ENCODE measurements around the gene VRTN.

VRTN gene

DNA sequence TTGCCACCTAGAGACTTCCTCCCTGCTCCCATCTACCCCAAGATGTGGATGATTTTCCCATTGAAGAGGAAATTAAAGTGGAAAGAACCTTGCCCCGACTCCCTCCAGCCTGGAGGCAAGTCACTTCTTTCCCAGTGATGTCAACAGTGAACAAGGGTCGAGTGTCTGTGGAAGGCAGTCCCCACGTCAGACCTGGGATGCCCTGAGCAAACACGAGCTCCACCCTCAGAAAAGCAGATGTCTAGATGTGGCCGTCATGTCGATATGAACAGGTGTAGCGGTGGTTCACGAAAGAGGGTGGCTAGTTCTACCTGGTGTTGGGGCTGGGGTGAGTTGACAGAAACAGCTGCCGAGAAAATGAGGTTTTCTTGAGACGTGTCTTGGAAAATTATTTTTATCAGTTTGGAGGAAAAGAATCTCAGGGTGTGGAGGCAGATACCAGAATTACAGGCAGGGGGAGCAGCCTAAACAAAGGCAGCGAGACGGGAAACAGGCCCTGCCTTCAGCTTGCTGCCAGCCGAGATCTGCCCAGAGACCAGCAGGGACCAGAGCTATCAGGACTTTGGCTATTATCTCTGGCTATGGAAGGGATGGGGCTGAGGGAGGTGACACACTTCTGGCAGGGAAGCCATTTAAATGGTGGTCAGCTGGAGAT lies 51.9 kb downstream of the VRTN start:
- DNase-seq: no peak

DNA sequence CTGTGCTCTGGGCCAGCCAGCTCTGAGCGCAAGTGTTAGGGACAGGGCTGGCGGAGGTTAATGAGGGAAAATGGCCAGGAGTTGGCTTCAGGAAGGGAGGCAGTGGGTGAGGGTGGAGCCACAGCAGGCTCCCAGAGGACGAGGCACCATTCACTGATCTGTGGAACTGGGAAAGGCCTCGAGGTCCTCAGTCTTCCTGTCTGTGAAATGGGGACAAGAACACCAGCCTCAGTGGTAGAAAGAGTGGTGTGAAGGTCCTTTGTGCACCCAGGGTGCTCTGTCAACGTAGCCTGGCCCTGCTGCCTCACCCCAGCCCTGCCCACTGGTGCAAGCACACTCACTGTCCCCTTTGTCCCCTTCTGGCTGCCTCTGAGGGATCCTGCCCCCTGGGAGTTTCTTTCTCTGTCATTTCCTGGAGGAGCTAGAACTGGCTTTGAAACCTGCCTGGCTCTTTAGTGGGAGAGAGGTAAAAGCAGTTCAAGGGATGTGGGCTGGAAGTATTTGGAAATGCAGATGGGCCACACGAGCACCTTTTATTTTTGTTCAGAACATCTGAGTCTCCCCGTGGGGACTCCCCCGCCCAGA lies 52.7 kb downstream of the VRTN start:
- no peak for DNase-seq

DNA sequence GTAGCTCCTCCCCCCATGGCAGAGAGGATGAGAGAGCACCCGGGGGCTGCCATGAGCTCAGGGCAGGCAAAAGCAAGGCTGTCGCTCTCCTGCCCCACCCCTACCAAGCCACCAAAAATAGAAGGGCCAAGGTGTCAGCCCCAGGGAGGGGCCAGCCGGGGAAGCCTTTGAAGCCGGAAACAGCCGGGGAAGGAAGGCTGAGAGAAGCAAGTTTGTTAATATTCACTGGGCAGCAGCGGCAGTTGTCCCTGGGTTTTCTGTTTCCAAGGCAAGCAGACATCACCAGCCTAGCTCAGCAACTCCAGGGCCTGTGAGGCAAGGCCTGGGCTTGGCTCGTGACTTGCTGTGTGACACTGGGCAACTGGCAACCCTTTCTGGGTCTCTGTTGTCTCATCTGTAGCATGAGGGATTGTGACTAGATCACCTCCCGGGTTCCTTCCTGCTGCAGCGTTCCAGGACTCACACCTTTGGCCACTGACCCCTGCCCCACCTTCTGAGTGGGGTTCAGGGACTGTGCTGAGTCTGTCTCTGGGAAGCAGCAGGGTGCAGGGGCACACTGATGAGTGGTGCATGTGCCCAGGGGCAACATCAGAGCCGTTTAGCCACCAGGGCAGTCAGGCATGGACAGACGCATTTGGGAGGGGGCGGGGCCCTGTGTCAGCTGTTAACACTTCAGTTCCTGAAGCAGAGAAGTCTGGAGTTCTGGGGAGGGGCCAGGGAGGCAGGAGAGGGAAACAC lies 53.4 kb downstream of the VRTN start:
- DNase-seq: no peak

DNA sequence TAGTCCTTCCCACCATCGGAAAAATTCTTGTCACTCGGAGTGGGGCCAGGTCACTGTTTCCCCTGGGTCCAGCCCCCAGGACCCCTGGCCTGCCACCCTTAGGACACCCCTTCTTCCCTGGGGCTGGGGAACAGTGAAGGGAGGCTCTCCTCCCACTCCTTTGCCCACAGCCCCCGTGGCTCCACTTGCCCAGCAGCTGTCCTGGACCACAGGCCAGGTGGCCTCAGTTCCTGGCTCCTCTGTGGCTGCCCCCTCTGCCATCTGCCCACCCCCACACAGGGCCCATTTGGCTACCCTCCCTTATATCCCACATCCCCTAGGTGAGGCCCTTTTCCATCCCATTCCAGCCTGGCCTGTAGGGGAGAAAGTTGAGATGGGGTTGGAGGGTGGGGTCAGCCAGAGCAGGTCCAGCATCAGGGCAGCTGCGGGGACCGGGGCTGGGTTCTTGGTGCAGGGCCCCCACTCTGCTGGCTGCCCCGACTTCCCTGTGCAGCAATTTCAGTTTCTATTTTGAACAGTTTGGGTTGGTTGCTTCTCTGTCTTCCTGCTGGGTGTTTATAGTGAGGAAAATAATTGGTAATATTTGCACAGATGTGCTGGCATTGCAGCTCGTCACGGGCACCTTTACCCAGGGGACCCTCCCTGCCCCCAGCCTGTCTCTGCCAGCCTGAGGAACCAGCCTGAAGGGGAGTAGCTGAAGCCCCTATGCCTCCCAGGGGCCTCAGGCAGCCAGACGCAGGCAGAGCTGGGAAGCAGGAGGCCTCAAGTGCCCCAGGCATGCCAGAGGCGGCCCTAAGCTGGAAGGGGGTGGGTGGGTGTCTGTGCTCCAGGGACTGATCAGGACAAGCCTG lies 54.4 kb downstream of the VRTN start:
- DNase-seq: no peak

DNA sequence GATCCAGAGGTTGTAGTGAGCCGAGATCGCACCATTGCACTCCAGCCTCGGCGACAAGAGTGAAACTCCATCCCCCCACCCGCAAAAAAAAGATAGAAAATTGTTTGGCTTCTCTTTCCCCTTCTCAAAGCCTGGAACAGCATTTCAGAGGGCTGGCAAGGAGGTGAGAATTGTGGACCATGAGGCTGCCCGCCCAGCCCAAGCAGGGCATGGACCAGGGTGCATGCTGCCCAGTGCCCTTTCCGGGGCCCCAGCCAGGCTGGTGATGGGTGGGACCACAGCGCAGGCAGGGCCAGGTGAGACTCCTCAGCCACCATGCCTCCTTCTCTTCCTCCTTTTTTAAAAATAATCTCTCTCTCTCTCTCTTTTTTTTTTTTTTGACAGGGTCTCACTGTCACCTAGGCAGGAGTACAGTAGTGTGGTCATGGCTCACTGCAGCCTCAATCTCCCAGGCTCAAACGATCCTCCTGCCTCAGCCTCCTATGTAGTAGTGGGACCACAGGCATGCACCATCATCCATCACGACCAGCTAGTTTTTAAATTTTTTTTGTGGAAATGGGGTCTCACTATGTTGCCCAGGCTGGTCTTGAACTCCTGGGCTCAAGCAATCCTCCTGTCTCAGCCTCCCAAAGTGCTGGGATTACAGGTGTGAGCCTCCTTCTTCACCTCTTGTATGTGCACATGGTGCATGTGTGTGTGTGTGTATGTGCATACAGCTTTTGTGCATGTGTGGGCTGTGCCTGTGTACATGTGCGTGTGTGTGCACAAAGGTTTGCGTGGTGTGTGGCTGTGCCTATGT lies 55.5 kb downstream of the VRTN start:
- no peak for DNase-seq

DNA sequence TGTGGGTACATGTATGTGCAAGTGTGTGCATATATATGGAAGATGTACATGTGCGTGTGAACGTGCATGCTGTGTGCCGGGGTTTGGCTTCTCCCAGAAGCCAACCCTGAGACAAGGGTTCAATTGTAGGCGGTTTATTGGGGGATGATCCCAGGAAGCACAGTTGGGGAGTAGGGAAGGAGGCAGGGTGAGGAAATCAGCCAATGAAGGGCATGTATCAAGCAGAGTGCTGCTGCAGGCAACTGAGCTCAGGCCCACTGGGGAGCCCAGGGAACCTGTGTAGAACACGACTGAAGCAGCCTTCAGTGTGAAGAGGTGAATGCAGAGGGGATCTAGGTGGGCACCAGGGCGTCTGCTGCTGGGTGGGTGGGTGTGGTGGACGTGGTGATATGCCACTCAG lies 56.2 kb downstream of the VRTN start:
- DNase-seq: no peak

DNA sequence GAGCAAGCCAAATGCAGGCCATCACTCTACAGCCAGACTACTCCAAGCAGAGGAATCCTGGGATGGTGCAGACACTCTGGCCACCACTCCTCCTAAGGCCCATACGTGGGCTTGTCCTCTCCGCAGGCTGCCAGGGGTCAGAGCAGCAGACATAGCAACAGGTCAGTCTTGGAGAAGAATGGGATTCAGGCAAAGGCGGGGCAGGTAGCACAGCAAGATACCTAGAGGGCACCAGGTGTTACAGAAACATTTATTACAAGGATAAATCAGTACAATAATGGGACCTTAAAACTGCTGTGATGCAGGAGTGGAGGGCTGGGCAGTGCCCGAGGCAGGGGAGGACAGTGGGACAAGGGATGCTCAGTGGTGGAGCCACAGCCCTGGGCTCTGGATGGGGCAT lies 57.4 kb downstream of the VRTN start:
- DNase-seq: no peak

DNA sequence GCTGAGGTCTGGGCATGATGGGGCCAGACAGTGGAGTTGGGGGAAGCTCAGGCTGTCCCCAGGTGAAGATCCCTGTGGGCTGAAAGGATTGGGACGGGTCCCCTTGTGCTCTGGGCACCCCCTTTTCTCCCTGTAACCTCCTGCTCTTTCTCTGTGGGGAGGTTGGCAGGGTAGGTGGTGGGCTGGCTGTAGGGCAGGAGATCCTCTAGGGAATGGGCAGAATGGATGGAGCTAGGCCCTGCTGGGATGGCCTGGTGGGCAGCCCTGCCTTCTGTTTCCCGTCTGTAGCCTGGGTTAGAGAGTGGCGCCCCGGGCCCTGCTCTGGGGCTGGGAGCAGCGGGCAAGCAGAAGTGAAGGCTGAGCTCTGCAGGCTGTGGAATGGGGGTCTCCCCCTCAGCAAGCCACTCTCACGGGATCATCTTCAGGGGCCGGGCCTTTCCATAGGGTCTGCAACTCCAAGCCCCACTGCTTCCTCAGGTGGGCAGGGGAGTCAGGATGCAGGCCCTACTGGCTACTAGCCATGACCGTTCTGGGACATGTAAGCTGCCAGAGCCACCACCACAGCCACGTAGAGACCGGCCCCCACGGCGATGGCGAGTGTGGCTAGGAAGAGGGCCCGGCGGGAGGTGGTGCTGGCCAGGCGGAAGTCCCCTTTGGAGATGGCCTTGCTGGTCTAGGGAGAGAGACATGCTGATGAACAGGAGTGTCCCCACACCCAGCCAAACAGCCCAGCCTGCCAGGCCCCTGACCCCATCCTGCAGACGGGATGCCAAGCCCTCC lies 58.9 kb downstream of the VRTN start:
- no peak for DNase-seq

DNA sequence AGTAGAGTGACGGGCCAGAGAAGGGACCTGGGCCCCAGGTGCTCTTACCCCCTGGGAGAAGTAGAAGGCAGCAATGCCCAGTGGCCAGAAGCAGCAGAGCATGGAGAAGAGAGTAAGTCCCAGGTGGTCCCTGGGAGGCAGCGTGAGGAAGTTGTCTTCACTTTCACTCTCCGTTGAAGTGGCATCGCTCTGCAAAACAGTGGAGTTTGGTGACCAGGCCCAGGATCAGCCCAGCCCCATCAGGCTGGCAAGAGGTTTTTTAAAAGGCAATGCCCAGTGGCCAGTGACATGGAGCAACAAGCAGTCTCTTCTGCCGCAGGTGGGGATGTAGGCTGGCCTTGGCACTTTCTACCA lies 59.5 kb downstream of the VRTN start:
- DNase-seq: no peak

DNA sequence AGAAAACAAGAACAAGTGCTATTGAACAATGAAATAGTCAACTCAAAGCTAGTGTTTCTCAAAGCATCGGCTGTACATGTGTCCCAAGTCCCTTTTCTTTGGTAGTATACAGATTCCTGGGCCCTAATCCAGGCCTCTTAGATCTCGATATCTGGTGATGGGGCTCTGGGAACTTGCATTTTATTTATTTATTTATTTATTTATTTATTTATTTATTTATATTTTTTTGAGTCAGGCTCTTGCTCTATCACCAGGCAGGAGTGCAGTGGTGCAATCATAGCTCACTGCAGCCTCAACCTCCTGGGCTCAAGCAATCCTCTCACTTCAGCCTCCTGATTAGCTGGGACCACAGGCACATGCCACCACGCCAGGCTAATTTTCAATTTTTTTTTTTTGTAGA lies 60.6 kb downstream of the VRTN start:
- DNase-seq: no peak

DNA sequence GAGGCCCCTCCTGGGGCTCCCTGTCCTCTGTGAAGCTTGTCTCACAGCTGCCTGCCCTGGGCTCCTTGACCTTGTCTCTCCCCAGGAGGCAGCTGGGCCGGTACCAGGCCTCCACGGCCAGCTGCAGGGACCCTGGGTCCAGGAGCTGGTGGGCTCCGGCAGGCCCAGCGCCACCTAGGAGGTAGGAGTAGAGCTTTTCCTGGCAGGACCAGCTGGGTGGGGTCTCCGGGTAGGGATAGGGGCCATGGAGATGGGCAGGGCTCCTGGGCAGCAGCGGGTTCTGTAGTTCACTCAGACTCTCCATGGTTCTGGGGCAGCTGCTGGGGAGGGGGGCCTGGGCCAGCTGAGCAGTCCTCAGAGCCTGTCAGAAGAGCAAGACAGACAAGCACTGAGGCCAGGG lies 61.2 kb downstream of the VRTN start:
- no peak for DNase-seq
